HCEC 1CT (cell line): ENCODE data around the gene KRTAP4-2.
"Not testable (repeated sequence)": the region's sequence is repeated elsewhere in the genome, so short reads cannot be mapped to it uniquely, and the experiment has no call there.

ENCODE experiments used
- DNase-seq: peaks from one replicate; pipeline ENCODE4 v3.0.0-alpha.2; 2017

Gene KRTAP4-2

GRCh38 chr17:41160648-41161047 is 17.4 kb downstream of the KRTAP4-2 start, which contains the start of gene KRTAP4-4:
Gene KRTAP4-4 (minus strand): TSS chr17:41160748. CDS start chr17:41160691, 57 bp downstream.
- no peak for DNase-seq

- not testable (repeated sequence) for DNase-seq
These were observed 17.8 kb downstream of the KRTAP4-2 start for GRCh38 chr17:41160190-41160589.

GRCh38 chr17:41153856-41154255 is 24.2 kb downstream of the KRTAP4-2 start:
- no peak for DNase-seq

GRCh38 chr17:41151525-41151924 is 26.5 kb downstream of the KRTAP4-2 start:
- no peak for DNase-seq

GRCh38 chr17:41150026-41150425 is 28.0 kb downstream of the KRTAP4-2 start:
- no peak for DNase-seq

- DNase-seq, result no peak
These were observed 28.4 kb downstream of the KRTAP4-2 start, which contains the start of gene KRTAP4-5 for GRCh38 chr17:41149652-41149985. Gene KRTAP4-5 (minus strand): TSS chr17:41149825. CDS start chr17:41149767, 58 bp downstream.

GRCh38 chr17:41148971-41149651 is 28.9 kb downstream of the KRTAP4-2 start:
- not testable (repeated sequence) for DNase-seq

- DNase-seq, result no peak
These were observed 30.4 kb downstream of the KRTAP4-2 start for GRCh38 chr17:41147531-41148204.

- DNase-seq, result no peak
These were observed 32.8 kb downstream of the KRTAP4-2 start for GRCh38 chr17:41145261-41145660.

- no peak for DNase-seq
These were observed 33.2 kb downstream of the KRTAP4-2 start for GRCh38 chr17:41144846-41145245.

- no peak for DNase-seq
These were observed 36.7 kb downstream of the KRTAP4-2 start for GRCh38 chr17:41141361-41141760.

- peak; percentile 90 for DNase-seq
These were observed 37.5 kb downstream of the KRTAP4-2 start, which contains the start of gene KRTAP4-6 for GRCh38 chr17:41140360-41141131. Gene KRTAP4-6 (minus strand): TSS chr17:41140544. CDS start chr17:41140487, 57 bp downstream.

GRCh38 chr17:41139865-41140264 is 38.2 kb downstream of the KRTAP4-2 start:
- not testable (repeated sequence) for DNase-seq

GRCh38 chr17:41133880-41134735 is 43.9 kb downstream of the KRTAP4-2 start:
- DNase-seq, result no peak

GRCh38 chr17:41131979-41132378 is 46.0 kb downstream of the KRTAP4-2 start:
- peak; percentile 39 for DNase-seq
